CD4-positive, CD25-positive, alpha-beta regulatory T cell (primary cell): ENCODE data around the gene CBR4. TPM values are rescaled to one million over a fixed set of nuclear protein-coding genes. Genes with fewer than 3 reads are reported as not detected.
A peak's percentile ranks its signal among the peaks of the same experiment; 100 is the strongest.

Source experiments
- ATAC-seq, 2 donors: fragments of 150-1000 bp; cut with Tn5 transposase; one replicate each; pipeline ENCODE4 v1.10.0; 2021; ENCODE audit warnings: low read depth in 2 of 2, moderate number of reproducible peaks in 2 of 2, moderate library complexity in 1 of 2
- DNase-seq, 3 donors: peaks; one replicate each; pipeline versions ENCODE4 v3.0.0 to v3.0.0-alpha.2; 2012 to 2022; ENCODE audit warnings: mixed read lengths in 1 of 3
- H3K27ac ChIP-seq: one replicate; pipeline ENCODE4 v1.7.0; 2013; ENCODE audit warnings: mild to moderate bottlenecking, low read length; ENCODE audit not compliant: insufficient read depth, poor library complexity, severe bottlenecking
- H3K27me3 ChIP-seq: one replicate; pipeline ENCODE4 v1.7.0; 2013; ENCODE audit warnings: low read length; ENCODE audit not compliant: control insufficient read depth, insufficient read depth
- H3K36me3 ChIP-seq: one replicate; pipeline ENCODE4 v1.7.0; 2013; ENCODE audit warnings: mild to moderate bottlenecking, low read length, moderate library complexity; ENCODE audit not compliant: control insufficient read depth, insufficient read depth
- H3K4me1 ChIP-seq: 2 replicates; pipeline ENCODE4 v1.7.0; 2013; ENCODE audit warnings: mild to moderate bottlenecking, low read length; ENCODE audit not compliant: insufficient read depth, control insufficient read depth, poor library complexity, severe bottlenecking
- H3K4me3 ChIP-seq: one replicate; pipeline ENCODE4 v1.7.0; 2013; ENCODE audit warnings: low read depth, mild to moderate bottlenecking, low read length, moderate library complexity
- H3K9me3 ChIP-seq, 2 experiments: 1 replicate in 1 of 2; 2 replicates in 1 of 2; pipeline ENCODE4 v1.7.0; 2013; ENCODE audit warnings: low read length in 2 of 2, mild to moderate bottlenecking in 1 of 2, moderate library complexity in 1 of 2; ENCODE audit not compliant: control insufficient read depth in 2 of 2
- H3K27ac Mint-ChIP-seq, 3 donors: one replicate each; pipeline ENCODE4 v1.8.0; 2020 to 2022; ENCODE audit warnings: mild to moderate bottlenecking in 3 of 3, mixed read lengths in 3 of 3, moderate library complexity in 2 of 3
- H3K27me3 Mint-ChIP-seq: one replicate; pipeline ENCODE4 v1.8.0; 2022; ENCODE audit warnings: mild to moderate bottlenecking, mixed read lengths
- H3K36me3 Mint-ChIP-seq: one replicate; pipeline ENCODE4 v1.8.0; 2020; ENCODE audit warnings: mixed read lengths
- H3K4me1 Mint-ChIP-seq, 4 donors: one replicate each; pipeline ENCODE4 v1.8.0; 2020 to 2022; ENCODE audit warnings: mixed read lengths in 4 of 4, mild to moderate bottlenecking in 1 of 4
- H3K4me3 Mint-ChIP-seq, 4 donors: one replicate each; pipeline ENCODE4 v1.8.0; 2020 to 2022; ENCODE audit warnings: mild to moderate bottlenecking in 4 of 4, mixed read lengths in 4 of 4, moderate library complexity in 3 of 4
- H3K9me3 Mint-ChIP-seq, 7 donors: one replicate each; pipeline ENCODE4 v1.8.0; 2020 to 2022; ENCODE audit warnings: mixed read lengths in 7 of 7, mild to moderate bottlenecking in 3 of 7, moderate library complexity in 2 of 7
- polyA plus RNA-seq, 4 donors: library from polyadenylated mRNA; unstranded; fragments of 300-500 nt; fragmentation: Illumina TruSeq; gene quantifications; one replicate each; pipeline ENCODE4 v1.2.3, GENCODE V29; 2021
- total RNA-seq: library from RNA; stranded (reverse); gene quantifications from one replicate; pipeline ENCODE4 v1.2.3, GENCODE V29; 2022

The CBR4 gene
- total and polyA plus RNA-seq, 5 donors from 2014 or later = 6.7 to 10.0 (median 6.7) TPM

DNA sequence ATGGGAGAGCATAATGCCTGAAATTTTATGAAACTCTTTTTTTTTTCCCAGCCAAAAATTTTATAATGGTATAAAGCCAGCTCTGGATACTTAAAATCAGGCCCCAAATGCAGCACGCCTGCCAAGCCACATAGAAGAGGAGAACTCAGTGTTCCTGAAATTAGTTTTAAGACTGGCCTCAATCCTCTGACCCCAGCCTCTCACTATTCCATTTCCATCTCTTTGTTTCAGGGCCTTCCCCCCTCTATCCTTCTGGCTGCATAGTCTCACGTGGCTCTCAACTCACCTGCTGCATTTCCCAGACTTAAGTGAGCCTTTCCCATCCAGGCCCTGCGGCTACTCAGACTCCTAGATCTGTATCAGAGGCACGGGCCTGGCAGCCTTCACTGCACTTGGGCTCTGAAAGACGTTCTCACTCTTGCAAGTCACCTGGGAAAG is 5.2 kb upstream of the CBR4 start:
- peaks cover 22% of the 10 kb centered on the region for H3K27me3 Mint-ChIP-seq
- H3K36me3 Mint-ChIP-seq = no peaks in the 10 kb centered on the region
- peaks cover 2 to 15% (median 9%) of the 10 kb centered on the region in 4 donors for H3K4me1 Mint-ChIP-seq
- H3K9me3 ChIP-seq = no peaks in the 10 kb centered on the region
- no peaks in the 10 kb centered on the region for H3K36me3 ChIP-seq
- H3K27ac ChIP-seq = no peak overlapping the region
- no peak for DNase-seq
- peaks cover 0 to 1% (median 0%) of the 10 kb centered on the region in 7 donors for H3K9me3 Mint-ChIP-seq
- no peak overlapping the region for H3K4me3 Mint-ChIP-seq
- H3K4me1 ChIP-seq = peaks cover 3% of the 10 kb centered on the region
- H3K27ac Mint-ChIP-seq = peak overlapping the region in 2 of 3 donors; percentile 39 to 85
- no peak for ATAC-seq
- peaks cover 2% of the 10 kb centered on the region for H3K27me3 ChIP-seq
- no peak overlapping the region for H3K4me3 ChIP-seq

DNA sequence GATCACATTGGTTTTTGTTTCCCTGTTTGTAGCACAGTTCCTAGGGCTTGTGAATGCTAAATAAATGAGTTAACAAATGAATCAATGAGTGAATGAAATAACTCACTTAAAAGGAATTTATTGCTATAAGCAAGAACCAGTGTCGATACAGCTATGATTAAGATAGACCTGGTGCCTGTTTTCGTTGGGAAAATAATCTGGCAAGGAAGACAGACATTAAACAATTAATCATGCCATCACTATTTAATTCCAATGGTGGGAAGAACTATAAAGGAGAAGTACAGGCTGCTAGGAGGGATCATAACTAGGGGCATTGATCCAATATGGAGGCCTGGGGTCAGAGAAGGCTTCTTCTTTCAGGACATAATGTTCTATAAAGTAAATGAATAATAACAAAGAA is 4.5 kb upstream of the CBR4 start:
- Histone ChIP-seq H3K36me3 (no peaks in the 10 kb centered on the region), H3K27me3 (peaks cover 2% of the 10 kb centered on the region), H3K4me1 (peaks cover 7% of the 10 kb centered on the region), H3K9me3 (no peaks in the 10 kb centered on the region), H3K27ac (no peak overlapping the region), H3K4me3 (no peak overlapping the region)
- ATAC-seq (no peak), DNase-seq (no peak)
- H3K27me3 Mint-ChIP-seq = peaks cover 28% of the 10 kb centered on the region
- no peaks in the 10 kb centered on the region for H3K36me3 Mint-ChIP-seq
- H3K27ac Mint-ChIP-seq = no peak overlapping the region
- peaks cover 0 to 2% (median 0%) of the 10 kb centered on the region in 7 donors for H3K9me3 Mint-ChIP-seq
- no peak overlapping the region for H3K4me3 Mint-ChIP-seq
- H3K4me1 Mint-ChIP-seq = peaks cover 6 to 22% (median 10%) of the 10 kb centered on the region in 4 donors

DNA sequence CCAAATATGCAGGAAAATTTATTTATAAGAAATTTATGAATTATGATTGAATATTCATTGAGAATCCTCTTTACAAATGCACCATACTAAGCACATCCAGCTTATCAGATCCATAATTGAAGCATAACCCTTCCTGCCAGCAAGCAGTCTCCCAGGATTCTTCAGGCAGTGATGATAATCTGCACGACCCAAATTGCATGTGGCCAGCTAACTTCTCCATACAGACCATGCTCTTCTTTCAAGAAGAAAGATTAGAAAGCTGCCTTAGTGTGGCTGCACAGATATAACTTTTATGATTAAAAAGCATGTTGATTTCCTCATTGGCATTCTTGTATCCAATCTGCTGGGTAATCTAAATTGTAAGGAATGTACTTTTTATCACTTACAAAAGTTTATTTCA is 3.3 kb upstream of the CBR4 start:
- H3K36me3 Mint-ChIP-seq = no peaks in the 10 kb centered on the region
- Histone ChIP-seq H3K36me3 (no peaks in the 10 kb centered on the region), H3K9me3 (no peaks in the 10 kb centered on the region), H3K27ac (no peak overlapping the region), H3K4me3 (no peak overlapping the region), H3K27me3 (peaks cover 2% of the 10 kb centered on the region), H3K4me1 (peaks cover 19% of the 10 kb centered on the region)
- DNase-seq (no peak), ATAC-seq (no peak)
- H3K4me3 Mint-ChIP-seq = no peak overlapping the region
- peaks cover 14 to 33% (median 21%) of the 10 kb centered on the region in 4 donors for H3K4me1 Mint-ChIP-seq
- no peak overlapping the region for H3K27ac Mint-ChIP-seq
- peaks cover 0 to 2% (median 0%) of the 10 kb centered on the region in 7 donors for H3K9me3 Mint-ChIP-seq
- peaks cover 30% of the 10 kb centered on the region for H3K27me3 Mint-ChIP-seq

DNA sequence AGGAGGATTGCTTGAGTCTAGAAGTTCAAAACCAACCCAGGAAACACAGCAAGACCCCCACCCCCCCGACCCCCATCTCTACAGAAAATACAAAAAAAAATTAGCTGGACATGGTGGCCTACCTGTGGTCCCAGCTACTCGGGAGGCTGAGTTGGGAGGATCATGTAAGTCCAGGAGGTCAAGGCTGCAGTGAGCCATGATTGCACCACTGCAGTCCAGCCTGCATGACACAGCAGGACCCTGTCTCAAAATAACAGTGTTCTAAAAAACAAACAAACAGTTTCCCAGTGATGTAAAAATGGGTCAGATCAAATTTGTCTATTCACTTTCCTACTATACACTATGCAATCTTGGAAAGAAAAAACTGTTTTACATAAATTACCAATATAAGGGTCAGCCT is 2.0 kb upstream of the CBR4 start:
- Histone ChIP-seq H3K36me3 (no peaks in the 10 kb centered on the region), H3K27me3 (peaks cover 2% of the 10 kb centered on the region), H3K4me1 (peaks cover 27% of the 10 kb centered on the region), H3K4me3 (no peak overlapping the region), H3K9me3 (no peaks in the 10 kb centered on the region), H3K27ac (no peak overlapping the region)
- Mint-ChIP-seq H3K9me3 (peaks cover 0 to 2% (median 0%) of the 10 kb centered on the region in 7 donors), H3K36me3 (no peaks in the 10 kb centered on the region), H3K27ac (no peak overlapping the region), H3K27me3 (peaks cover 30% of the 10 kb centered on the region), H3K4me3 (peak overlapping the region in 2 of 4 donors; percentile 16 to 57), H3K4me1 (peaks cover 17 to 43% (median 29%) of the 10 kb centered on the region in 4 donors)
- ATAC-seq (no peak), DNase-seq (no peak)

DNA sequence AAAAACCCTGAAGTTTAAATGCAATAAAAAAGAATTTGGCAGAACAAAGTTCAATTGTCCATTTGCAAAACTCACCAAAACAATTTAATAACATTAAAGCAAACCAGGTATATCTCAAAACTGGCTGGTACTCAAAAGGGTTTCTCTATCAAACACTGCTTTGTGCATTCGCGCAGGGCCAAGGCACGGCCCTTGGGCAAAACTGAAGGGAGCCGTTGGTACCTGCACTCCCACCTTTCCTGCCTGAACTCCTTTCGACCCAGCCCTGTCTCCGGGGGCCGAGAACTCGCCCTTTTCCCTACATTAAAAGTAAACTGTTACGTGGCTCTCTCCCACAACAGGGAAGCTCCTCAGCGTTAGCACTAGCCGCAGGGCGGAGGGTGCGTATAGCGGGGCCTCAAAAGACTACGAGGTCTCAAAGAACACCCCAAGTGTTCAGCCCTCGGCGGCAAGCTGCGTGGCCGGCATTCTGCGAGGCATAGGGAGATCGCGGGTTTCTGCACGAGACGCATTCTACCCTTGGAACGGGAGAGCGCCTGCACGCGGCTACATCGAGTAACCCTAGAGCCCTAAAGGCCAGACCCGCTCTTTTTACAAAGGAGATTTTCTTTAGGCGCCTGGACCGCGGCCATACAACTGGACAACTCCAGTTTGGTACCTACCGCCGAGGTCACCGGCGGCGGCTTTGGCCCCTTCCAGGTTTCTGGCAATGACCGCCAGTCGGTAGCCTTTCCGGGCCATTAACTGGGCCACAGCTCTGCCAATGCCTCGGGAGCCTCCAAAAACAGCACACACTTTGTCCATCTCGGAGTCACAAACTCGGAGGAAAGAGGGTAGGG is 550 bp downstream of the CBR4 start:
- Histone ChIP-seq H3K9me3 (no peaks in the 10 kb centered on the region), H3K4me1 (peaks cover 33% of the 10 kb centered on the region), H3K4me3 (peak overlapping the region; percentile 84), H3K27me3 (no peaks in the 10 kb centered on the region), H3K27ac (peak overlapping the region; percentile 91), H3K36me3 (peaks cover 7% of the 10 kb centered on the region)
- peaks cover 8% of the 10 kb centered on the region for H3K36me3 Mint-ChIP-seq
- peak overlapping the region; percentile 98 for H3K27ac Mint-ChIP-seq
- H3K27me3 Mint-ChIP-seq = peaks cover 23% of the 10 kb centered on the region
- peak overlapping the region; percentile 92 to 98 (median 94) for H3K4me3 Mint-ChIP-seq
- ATAC-seq = peak; percentile 29 to 36
- peaks cover 0 to 2% (median 0%) of the 10 kb centered on the region in 7 donors for H3K9me3 Mint-ChIP-seq
- peak; percentile 35 to 76 (median 61) for DNase-seq
- peaks cover 25 to 50% (median 40%) of the 10 kb centered on the region in 4 donors for H3K4me1 Mint-ChIP-seq

DNA sequence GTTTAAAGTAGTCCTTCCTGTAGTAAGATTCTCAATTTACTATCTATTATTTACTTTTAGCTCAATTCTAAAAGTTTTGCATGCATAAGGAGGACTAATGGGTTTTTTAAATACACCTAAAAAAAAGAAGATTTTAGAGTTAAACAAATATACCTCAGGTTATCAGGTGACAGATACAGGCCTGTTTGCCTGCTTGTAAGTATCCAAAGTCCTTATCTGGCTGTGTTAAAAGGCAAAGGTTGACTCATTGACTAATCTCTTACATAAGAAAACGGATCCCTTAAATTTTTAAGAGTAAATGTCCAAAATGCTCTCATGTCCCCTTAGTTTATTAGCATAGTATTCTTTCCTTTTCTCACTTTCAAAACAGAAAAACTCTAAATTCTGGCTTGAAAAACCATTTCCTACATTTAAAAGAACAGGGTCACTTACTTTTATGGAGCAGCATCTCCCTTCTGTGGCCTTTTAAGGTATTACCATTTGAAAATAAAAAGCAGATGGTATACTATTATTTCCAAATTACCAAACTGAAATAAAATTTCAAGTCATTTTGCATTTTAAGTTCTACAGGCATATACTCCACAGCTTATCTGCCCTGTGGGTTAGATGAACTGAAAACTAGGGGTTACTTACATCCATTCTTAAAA is 4.5 kb downstream of the CBR4 start:
- H3K4me3 Mint-ChIP-seq = no peak overlapping the region
- peaks cover 34% of the 10 kb centered on the region for H3K36me3 Mint-ChIP-seq
- ATAC-seq = no peak
- peak in 1 of 3 donors; percentile 13 for DNase-seq
- peaks cover 12% of the 10 kb centered on the region for H3K27me3 Mint-ChIP-seq
- no peaks in the 10 kb centered on the region for H3K27me3 ChIP-seq
- no peaks in the 10 kb centered on the region for H3K9me3 ChIP-seq
- H3K9me3 Mint-ChIP-seq = peaks cover 0 to 2% (median 0%) of the 10 kb centered on the region in 7 donors
- no peak overlapping the region for H3K27ac ChIP-seq
- H3K4me1 ChIP-seq = peaks cover 30% of the 10 kb centered on the region
- no peak overlapping the region for H3K4me3 ChIP-seq
- H3K27ac Mint-ChIP-seq = peak overlapping the region in 1 of 3 donors; percentile 10
- H3K4me1 Mint-ChIP-seq = peaks cover 31 to 53% (median 49%) of the 10 kb centered on the region in 4 donors
- H3K36me3 ChIP-seq = peaks cover 38% of the 10 kb centered on the region

DNA sequence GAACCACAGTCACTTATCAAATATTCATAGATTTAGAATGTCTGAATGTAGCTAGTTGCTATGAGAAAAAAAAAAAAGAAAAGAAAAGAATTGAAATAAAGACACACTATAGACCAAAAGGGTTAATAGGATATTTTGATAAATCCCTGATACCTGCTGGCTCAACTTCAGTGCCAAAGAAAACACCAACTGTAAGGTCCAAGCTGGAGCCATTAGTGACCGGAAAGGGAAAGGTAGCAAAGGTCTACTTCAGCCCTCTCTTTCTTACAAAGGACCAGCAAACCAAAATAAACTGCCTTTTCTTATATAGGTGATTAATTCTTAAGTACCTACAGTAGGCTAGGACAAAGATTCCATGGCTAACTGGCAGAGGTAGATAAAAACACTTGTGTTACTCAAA is 9.7 kb downstream of the CBR4 start:
- peaks cover 50% of the 10 kb centered on the region for H3K36me3 ChIP-seq
- H3K27me3 ChIP-seq = no peaks in the 10 kb centered on the region
- Mint-ChIP-seq H3K4me3 (no peak overlapping the region), H3K27me3 (no peaks in the 10 kb centered on the region), H3K9me3 (no peaks in the 10 kb centered on the region), H3K27ac (no peak overlapping the region), H3K36me3 (peaks cover 58% of the 10 kb centered on the region), H3K4me1 (peaks cover 14 to 35% (median 23%) of the 10 kb centered on the region in 4 donors)
- H3K27ac ChIP-seq = no peak overlapping the region
- DNase-seq = no peak
- H3K9me3 ChIP-seq = no peaks in the 10 kb centered on the region
- H3K4me3 ChIP-seq = no peak overlapping the region
- no peak for ATAC-seq
- H3K4me1 ChIP-seq = no peaks in the 10 kb centered on the region
